GM12874 (cell line): ENCODE data around the gene AFAP1L1.

Experiments used
- CTCF ChIP-seq: IDR thresholded peaks from 2 replicates; pipeline ENCODE4 v1.5.1; 2011; ENCODE audit warnings: low read depth, mild to moderate bottlenecking, control low read depth, low read length, moderate library complexity; ENCODE audit not compliant: insufficient read depth

Gene AFAP1L1

GRCh38 chr5:149262315-149262714 lies 9.3 kb upstream of the AFAP1L1 start:
- no peak for TF ChIP-seq CTCF

GRCh38 chr5:149264439-149265067 lies 7.1 kb upstream of the AFAP1L1 start:
- peak; percentile 49 for TF ChIP-seq CTCF

- TF ChIP-seq CTCF = no peak
These were observed 6.6 kb upstream of the AFAP1L1 start for GRCh38 chr5:149265068-149265465.

GRCh38 chr5:149265597-149265996 lies 6.1 kb upstream of the AFAP1L1 start:
- no peak for TF ChIP-seq CTCF

- no peak for TF ChIP-seq CTCF
These were observed 4.3 kb upstream of the AFAP1L1 start for GRCh38 chr5:149267241-149267973.

- TF ChIP-seq CTCF = peak; percentile 48; the same call in 1 of the 2 replicates
These were observed 2.6 kb upstream of the AFAP1L1 start for GRCh38 chr5:149268928-149269557.

GRCh38 chr5:149271195-149271715 lies 404 bp upstream of the AFAP1L1 start:
- TF ChIP-seq CTCF = no peak
